IgD-negative memory B cell (primary cell): Measurements from ENCODE around the gene MEGF11. TPM values are rescaled to one million over a fixed set of nuclear protein-coding genes. Genes with fewer than 3 reads are reported as not detected.

Experiments
- H3K27ac Mint-ChIP-seq, 3 donors: one replicate each; pipeline ENCODE4 v1.8.0; 2020 to 2022; ENCODE audit warnings: mild to moderate bottlenecking in 3 of 3, mixed read lengths in 3 of 3, moderate library complexity in 1 of 3
- H3K27me3 Mint-ChIP-seq: one replicate; pipeline ENCODE4 v1.8.0; 2021; ENCODE audit warnings: mixed read lengths
- H3K36me3 Mint-ChIP-seq: one replicate; pipeline ENCODE4 v1.8.0; 2020; ENCODE audit warnings: mild to moderate bottlenecking, mixed read lengths
- H3K4me1 Mint-ChIP-seq, 3 donors: one replicate each; pipeline ENCODE4 v1.8.0; 2020 to 2022; ENCODE audit warnings: mixed read lengths in 3 of 3, mild to moderate bottlenecking in 1 of 3
- H3K4me3 Mint-ChIP-seq, 4 donors: one replicate each; pipeline ENCODE4 v1.8.0; 2020 to 2022; ENCODE audit warnings: mild to moderate bottlenecking in 4 of 4, mixed read lengths in 4 of 4, moderate library complexity in 3 of 4
- H3K9me3 Mint-ChIP-seq, 3 donors: one replicate each; pipeline ENCODE4 v1.8.0; 2020 to 2021; ENCODE audit warnings: mixed read lengths in 3 of 3, mild to moderate bottlenecking in 1 of 3
- polyA plus RNA-seq: library from polyadenylated mRNA; unstranded; fragments of 300-500 nt; fragmentation: Illumina TruSeq; gene quantifications from one replicate; pipeline ENCODE4 v1.2.3, GENCODE V29; 2021

Gene MEGF11
- polyA plus RNA-seq, 1 donor from 2014 or later: 0.41 TPM

DNA sequence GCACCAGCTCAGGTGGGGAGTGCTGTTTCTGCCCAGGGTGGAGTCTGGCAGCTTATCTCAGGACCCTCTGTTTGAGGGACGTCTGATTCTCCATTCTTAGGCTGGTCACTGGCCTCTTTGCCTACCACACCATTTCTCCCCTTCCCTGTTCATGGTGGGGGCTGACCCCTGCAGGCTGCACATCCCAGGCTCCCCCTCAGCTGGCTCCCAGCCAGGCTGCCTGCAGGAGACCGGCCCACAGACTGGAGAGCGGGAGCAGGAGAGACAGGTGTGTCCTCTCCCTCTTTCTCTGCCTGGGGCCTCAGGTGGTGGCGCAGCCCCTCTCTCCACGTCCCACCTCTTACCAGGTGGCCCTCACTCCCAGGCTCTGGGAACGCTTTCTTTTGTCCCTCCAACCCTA, 323.4 kb downstream of the MEGF11 start:
- Mint-ChIP-seq H3K4me3 (no peak overlapping the region), H3K27ac (no peak overlapping the region), H3K36me3 (peaks cover 6% of the 10 kb centered on the region), H3K27me3 (no peaks in the 10 kb centered on the region), H3K9me3 (no peaks in the 10 kb centered on the region), H3K4me1 (peaks cover 0 to 4% (median 0%) of the 10 kb centered on the region in 3 donors)

DNA sequence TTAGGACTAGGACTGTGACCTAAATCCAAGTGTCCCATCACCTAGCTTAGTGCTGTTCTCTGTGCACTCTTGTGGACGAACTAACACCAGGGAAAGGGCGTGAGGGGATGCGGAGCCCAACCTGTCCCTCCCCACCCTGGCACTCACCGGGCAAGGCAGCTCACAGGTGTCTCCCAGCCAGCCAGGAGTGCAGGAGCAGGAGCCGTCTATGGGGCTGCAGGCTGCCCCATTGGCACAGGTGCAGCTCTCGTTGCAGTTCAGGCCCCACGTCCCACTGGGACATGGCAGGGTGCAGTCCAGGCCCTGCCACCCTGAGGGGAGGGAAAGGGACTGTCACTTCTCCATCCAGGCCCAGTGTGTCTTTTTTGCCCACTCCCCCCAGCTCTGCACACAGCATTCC, 324.0 kb downstream of the MEGF11 start:
- Mint-ChIP-seq H3K4me1 (peaks cover 0 to 4% (median 0%) of the 10 kb centered on the region in 3 donors), H3K36me3 (peaks cover 6% of the 10 kb centered on the region), H3K9me3 (no peaks in the 10 kb centered on the region), H3K4me3 (no peak overlapping the region), H3K27ac (no peak overlapping the region), H3K27me3 (no peaks in the 10 kb centered on the region)

DNA sequence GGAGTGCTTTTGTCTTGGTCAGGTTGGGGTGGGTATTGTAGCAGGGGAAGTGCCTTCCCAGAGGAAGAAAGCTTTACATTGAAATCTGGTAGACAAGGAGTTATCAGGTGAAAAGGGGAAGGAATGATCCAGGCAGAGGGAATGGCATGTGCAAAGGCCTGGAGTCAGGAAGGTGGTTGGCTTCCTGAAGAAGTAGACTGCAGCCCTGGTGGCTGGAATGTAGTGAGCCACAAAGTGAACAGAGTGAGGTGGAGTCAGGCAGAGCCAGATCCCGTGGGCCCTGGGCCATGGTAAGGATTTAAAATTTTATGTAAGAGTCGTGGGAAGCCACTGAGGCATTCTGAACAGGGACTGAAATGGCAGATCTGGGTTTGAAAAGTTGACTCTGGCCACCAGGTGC, 326.0 kb downstream of the MEGF11 start:
- H3K4me3 Mint-ChIP-seq: no peak overlapping the region
- peaks cover 7% of the 10 kb centered on the region for H3K36me3 Mint-ChIP-seq
- H3K27ac Mint-ChIP-seq: peak overlapping the region in 1 of 3 donors; percentile 12

DNA sequence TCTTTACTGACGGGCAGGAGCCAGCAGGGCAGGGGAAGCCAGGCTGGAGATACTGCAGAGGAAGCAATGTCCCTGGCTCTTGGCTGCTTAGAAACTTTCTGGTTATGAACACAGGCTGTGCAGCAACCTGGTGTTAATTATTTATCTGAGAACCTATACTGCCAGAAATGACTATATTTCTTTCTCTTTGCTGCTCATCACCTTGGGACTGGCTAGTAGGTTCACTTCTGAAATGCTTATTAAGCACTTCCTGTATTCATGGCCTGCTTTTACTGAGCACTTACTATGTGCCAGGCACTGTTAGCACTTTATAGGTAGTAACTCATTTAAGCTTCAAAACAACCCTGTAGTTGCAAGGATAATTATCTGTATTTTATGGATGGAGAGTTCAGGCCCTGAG, 326.7 kb downstream of the MEGF11 start:
- H3K9me3 Mint-ChIP-seq: no peaks in the 10 kb centered on the region
- no peaks in the 10 kb centered on the region for H3K27me3 Mint-ChIP-seq
- peaks cover 7% of the 10 kb centered on the region for H3K36me3 Mint-ChIP-seq
- H3K4me3 Mint-ChIP-seq: no peak overlapping the region
- H3K27ac Mint-ChIP-seq: no peak overlapping the region
- H3K4me1 Mint-ChIP-seq: peaks cover 4 to 7% (median 4%) of the 10 kb centered on the region in 3 donors

More for the DNA sequence above, 326.0 kb downstream of the MEGF11 start:
- Mint-ChIP-seq H3K9me3 (no peaks in the 10 kb centered on the region), H3K4me1 (peaks cover 2 to 4% (median 3%) of the 10 kb centered on the region in 3 donors), H3K27me3 (no peaks in the 10 kb centered on the region)

DNA sequence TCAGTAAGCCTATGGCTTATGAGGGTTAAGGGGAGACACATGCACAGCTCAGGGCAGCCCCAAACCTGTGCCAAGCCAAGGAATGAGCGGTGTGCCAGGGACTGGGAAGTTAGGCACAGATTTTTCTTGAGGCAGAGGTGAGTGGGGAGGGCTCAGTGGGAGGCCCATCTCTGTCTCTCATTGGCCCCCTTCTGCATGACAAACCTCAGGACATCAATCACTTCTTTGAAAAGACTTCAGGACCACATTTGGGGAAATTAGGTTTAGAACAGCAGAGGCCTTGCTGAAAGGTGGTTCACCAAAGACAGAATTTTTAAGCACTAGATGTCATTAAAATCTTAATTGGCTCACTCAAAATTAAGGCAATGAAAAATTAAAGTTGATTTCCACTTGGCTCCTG, 327.1 kb downstream of the MEGF11 start:
- no peak overlapping the region for H3K4me3 Mint-ChIP-seq
- H3K27ac Mint-ChIP-seq: no peak overlapping the region
- no peaks in the 10 kb centered on the region for H3K27me3 Mint-ChIP-seq
- H3K9me3 Mint-ChIP-seq: no peaks in the 10 kb centered on the region
- H3K4me1 Mint-ChIP-seq: peaks cover 7 to 10% (median 9%) of the 10 kb centered on the region in 3 donors
- H3K36me3 Mint-ChIP-seq: peaks cover 7% of the 10 kb centered on the region

DNA sequence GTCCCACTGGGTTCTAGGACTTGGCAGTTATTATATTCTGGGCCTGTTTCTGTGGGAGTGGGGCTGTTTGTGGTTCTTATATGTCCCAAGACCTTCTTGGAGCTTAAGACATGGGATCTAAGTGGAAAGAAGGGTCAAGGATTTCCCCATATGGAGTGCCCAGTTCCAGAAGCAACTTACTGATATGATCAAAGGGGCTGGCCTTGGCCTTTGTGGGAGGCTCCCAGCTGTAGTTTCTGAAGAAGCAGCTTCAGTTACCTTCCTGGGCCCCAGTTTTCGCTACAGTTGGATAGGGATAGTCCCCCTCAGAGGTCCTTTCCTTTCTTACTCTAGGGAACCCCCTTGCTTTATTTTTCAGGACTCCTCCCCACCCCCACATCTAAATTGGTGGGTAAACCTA, 328.2 kb downstream of the MEGF11 start:
- Mint-ChIP-seq H3K27me3 (no peaks in the 10 kb centered on the region), H3K36me3 (peaks cover 5% of the 10 kb centered on the region), H3K9me3 (no peaks in the 10 kb centered on the region), H3K4me1 (peaks cover 17 to 21% (median 20%) of the 10 kb centered on the region in 3 donors), H3K4me3 (no peak overlapping the region), H3K27ac (no peak overlapping the region)

DNA sequence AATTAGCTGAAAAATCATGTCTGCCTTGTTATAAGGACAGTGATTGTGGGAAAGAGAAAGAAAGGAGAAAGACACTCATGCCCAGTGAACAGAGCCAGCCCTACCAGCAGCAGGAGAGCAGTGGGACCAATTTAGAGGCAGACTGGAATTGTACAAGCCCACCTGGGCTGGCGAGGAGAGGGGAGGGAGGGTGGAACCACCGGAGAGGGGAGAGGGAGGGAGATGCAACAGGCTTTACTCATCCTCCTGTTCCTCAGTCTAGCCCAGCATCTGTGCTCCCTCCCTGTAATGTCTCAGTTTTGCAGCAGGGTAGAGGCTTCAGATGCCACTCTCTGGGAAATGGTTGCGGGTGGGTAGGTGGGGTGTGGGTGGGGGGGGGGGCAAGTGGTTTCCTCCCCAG, 329.5 kb downstream of the MEGF11 start:
- Mint-ChIP-seq H3K27ac (no peak overlapping the region), H3K4me1 (peaks cover 24 to 31% (median 24%) of the 10 kb centered on the region in 3 donors), H3K27me3 (no peaks in the 10 kb centered on the region), H3K4me3 (no peak overlapping the region), H3K9me3 (no peaks in the 10 kb centered on the region), H3K36me3 (peaks cover 5% of the 10 kb centered on the region)

DNA sequence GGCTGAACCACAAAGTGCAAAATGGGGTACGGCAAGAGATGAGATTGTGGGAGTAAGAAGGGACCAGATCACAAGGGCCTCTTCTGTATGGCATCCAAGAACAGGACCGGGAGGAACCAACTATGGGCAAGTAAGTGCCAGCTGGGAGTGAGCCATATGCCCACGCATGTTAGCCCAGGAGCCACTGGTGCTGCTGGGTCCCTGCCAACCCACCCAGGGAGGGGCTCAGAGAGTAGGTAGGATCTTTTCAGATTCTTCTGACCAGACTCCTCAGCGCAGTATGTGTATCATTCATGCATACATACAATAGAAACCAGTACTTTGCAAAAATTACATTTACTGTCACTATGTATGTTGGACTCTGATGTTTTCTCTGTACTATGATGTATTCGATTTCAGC, 330.3 kb downstream of the MEGF11 start:
- H3K9me3 Mint-ChIP-seq: no peaks in the 10 kb centered on the region
- peak overlapping the region in 1 of 3 donors; percentile 4 for H3K27ac Mint-ChIP-seq
- peaks cover 5% of the 10 kb centered on the region for H3K36me3 Mint-ChIP-seq
- no peaks in the 10 kb centered on the region for H3K27me3 Mint-ChIP-seq
- H3K4me3 Mint-ChIP-seq: no peak overlapping the region
- peaks cover 30 to 38% (median 32%) of the 10 kb centered on the region in 3 donors for H3K4me1 Mint-ChIP-seq

DNA sequence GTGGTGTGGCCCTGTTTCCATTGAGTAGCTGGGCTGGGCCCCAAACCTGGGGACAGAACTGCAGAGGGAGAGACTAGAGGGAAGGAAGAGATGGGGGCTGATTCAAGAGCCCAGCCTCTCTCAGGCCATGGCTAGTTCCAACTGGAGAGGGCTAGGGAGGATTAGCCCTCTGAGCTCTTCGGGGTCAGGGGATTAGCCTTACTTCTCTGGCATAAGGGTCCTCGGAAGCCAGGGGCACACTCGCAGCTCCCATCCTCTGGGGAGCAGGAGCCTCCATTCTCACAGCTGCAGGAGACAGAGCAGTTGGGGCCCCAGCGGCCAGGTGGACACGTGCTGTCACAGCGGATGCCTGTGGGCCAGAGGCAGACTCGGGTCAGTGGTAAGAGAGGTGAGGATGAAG, 330.9 kb downstream of the MEGF11 start:
- Mint-ChIP-seq H3K27me3 (no peaks in the 10 kb centered on the region), H3K36me3 (peaks cover 5% of the 10 kb centered on the region), H3K9me3 (no peaks in the 10 kb centered on the region), H3K27ac (peak overlapping the region in 1 of 3 donors; percentile 85), H3K4me1 (peaks cover 31 to 44% (median 33%) of the 10 kb centered on the region in 3 donors), H3K4me3 (no peak overlapping the region)

DNA sequence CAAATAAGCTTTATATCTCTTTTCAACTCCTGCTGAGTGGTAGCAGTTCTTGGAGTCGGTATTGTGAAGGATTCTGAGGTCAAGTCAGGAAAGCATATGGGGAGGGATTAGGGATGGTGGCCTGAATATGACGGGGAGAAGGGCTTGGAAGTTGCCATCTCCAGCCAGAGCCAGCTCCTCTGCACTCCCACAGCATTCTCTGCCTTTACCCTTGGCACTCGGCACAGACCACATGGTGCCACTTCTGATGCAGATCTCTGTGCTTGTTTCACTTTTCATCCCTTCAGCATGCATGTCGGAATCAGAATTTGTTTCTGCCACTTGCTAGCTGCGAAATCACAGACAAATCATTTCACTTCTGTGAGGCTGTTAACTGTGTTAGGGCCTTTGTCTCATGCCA, 331.8 kb downstream of the MEGF11 start:
- Mint-ChIP-seq H3K27ac (peak overlapping the region; percentile 7 to 63 (median 43)), H3K4me1 (peaks cover 39 to 52% (median 40%) of the 10 kb centered on the region in 3 donors), H3K27me3 (no peaks in the 10 kb centered on the region)

DNA sequence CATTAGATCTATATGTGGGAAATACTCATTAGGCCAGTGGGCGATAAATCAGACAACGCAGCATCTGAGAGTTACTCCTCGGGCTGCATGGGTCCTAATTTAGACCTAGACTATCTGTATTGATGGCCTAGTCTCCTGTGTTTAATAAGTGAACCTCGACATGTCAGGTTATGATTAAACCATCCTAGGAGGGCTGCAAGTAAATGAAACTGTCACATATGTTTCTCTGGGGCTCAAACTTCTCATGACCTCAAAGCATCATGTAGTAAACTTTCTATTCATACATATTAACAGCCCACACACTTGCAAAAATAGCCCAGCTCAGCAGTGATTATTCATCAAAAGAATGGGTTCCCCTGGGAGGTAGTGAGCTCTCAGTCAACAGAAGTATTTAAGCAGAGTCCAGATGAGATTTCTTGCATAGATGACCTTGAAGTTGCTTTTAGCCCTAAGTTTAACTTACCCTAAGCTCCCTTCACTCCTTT, 332.7 kb downstream of the MEGF11 start:
- H3K4me3 Mint-ChIP-seq: peak overlapping the region in 3 of 4 donors; percentile 19 to 68 (median 65)
- H3K27ac Mint-ChIP-seq: peak overlapping the region in 2 of 3 donors; percentile 43 to 62
- no peaks in the 10 kb centered on the region for H3K9me3 Mint-ChIP-seq
- no peaks in the 10 kb centered on the region for H3K27me3 Mint-ChIP-seq
- peaks cover 43 to 60% (median 47%) of the 10 kb centered on the region in 3 donors for H3K4me1 Mint-ChIP-seq
- peaks cover 2% of the 10 kb centered on the region for H3K36me3 Mint-ChIP-seq

More for the DNA sequence above, 331.8 kb downstream of the MEGF11 start:
- Mint-ChIP-seq H3K4me3 (peak overlapping the region; percentile 12 to 68 (median 32)), H3K36me3 (peaks cover 4% of the 10 kb centered on the region), H3K9me3 (no peaks in the 10 kb centered on the region)

DNA sequence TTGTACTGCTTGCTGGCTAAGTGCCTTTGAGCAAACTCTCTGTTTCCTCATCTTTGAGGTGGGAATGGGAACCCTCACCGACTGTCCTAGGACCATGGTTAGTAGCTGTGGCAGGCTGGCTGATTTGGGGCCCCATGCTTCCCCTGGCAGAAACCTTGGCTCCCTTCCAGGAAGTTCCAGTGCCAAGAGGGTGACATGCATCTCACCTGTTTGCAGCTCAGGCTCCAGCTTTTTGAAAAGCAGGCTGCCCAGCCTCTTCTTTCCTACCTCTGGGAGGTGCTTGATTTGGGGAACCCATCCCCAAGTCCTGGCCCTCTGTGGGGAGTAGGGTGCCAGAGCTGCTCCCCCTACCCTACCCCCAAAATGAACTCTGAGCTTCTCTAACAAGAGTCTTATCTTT, 333.4 kb downstream of the MEGF11 start:
- H3K4me1 Mint-ChIP-seq: peaks cover 51 to 68% (median 54%) of the 10 kb centered on the region in 3 donors
- H3K27me3 Mint-ChIP-seq: no peaks in the 10 kb centered on the region
- peak overlapping the region in 2 of 4 donors; percentile 65 to 68 for H3K4me3 Mint-ChIP-seq
- no peaks in the 10 kb centered on the region for H3K9me3 Mint-ChIP-seq
- H3K36me3 Mint-ChIP-seq: peaks cover 2% of the 10 kb centered on the region
- H3K27ac Mint-ChIP-seq: peak overlapping the region; percentile 16 to 62 (median 25)

DNA sequence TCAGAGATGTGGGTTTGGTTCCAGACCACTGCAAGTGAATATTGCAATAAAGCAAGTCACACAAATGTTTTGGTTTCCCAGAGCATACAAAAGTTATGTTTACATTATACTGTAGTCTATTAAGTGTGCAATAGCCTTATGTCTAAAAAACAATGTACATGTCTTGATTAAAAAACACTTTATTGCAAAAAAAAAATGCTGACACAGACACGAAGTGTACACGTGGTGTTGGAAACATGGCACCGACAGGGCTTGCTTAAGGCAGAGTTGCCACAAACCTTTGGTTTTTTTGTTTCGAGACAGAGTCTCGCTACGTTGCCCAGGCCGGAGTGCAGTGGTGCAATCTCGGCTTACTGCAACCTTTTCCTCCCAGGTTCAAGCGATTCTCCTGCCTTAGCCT, 334.2 kb downstream of the MEGF11 start:
- Mint-ChIP-seq H3K27me3 (no peaks in the 10 kb centered on the region), H3K9me3 (no peaks in the 10 kb centered on the region), H3K36me3 (peaks cover 2% of the 10 kb centered on the region), H3K27ac (peak overlapping the region in 1 of 3 donors; percentile 90), H3K4me1 (peaks cover 56 to 73% (median 58%) of the 10 kb centered on the region in 3 donors), H3K4me3 (peak overlapping the region in 1 of 4 donors; percentile 17)

DNA sequence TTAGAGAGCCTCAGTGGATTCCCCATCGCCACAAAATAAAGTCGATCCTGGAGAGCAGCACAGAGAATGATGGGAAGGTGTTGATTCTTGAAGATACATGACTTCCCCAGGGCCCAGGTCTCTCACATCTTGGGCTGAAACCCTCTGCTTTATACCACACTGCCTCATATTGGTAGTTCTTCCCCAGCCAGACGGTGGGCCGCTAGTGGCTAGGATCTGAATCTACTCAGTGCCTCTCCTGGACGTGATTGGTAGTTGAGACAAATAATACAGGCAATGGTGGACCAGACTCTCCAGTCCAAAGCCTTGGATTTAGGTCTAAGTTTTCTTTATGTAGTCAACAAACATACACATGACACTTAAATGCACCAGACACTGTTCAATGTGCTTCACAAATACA, 334.6 kb downstream of the MEGF11 start:
- Mint-ChIP-seq H3K27me3 (no peaks in the 10 kb centered on the region), H3K9me3 (no peaks in the 10 kb centered on the region), H3K27ac (peak overlapping the region in 2 of 3 donors; percentile 36 to 90), H3K4me1 (peaks cover 56 to 73% (median 59%) of the 10 kb centered on the region in 3 donors), H3K4me3 (peak overlapping the region in 1 of 4 donors; percentile 78), H3K36me3 (peaks cover 2% of the 10 kb centered on the region)

DNA sequence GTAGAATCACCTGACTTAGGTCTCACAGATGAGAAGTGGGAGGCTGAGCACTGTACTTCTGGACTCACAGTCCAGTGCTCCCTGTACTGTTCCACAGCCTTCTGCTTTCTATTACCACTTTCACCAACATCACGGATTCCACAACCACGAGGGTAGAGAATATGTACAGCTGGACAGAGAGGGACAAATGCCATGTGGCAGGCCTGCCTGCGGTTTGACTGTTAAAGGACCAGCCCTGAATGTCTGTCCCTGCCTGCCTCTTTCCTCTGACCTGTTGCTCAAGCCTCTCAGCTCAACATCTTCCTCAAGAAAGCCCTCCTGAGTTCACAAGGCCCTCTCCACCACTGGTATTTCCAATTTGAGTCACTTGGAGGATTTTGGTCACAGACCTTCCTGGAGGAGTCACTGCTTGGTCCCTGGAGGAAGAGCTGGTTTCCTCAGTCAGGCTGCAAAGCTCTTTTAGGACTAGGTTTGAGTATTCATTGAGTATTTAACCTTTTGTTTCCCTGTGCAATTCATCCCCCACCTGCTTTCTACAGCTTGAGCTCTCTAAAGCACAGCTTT, 335.1 kb downstream of the MEGF11 start:
- Mint-ChIP-seq H3K4me3 (peak overlapping the region in 1 of 4 donors; percentile 28), H3K4me1 (peaks cover 56 to 73% (median 59%) of the 10 kb centered on the region in 3 donors), H3K36me3 (peaks cover 2% of the 10 kb centered on the region), H3K27ac (peak overlapping the region; percentile 36 to 97 (median 85)), H3K9me3 (no peaks in the 10 kb centered on the region), H3K27me3 (no peaks in the 10 kb centered on the region)

DNA sequence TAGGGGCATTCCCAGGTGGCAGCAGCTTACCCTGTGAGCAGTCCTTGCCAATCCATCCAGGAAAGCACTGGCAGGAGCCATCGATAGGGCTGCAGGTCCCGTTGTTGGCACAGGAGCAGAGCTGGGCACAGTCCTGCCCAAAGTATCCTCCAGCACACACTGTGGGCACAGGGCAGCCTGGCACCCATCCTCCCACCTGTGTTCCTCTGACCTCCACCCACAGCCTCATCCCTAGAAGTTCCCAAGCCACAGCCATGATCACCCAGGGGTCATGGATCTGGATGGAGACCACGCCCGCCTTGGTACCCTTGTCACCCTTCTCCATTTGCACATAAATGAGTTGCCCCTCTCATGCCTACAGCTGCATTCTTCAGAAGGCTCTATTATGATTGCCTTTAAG, 335.6 kb downstream of the MEGF11 start:
- Mint-ChIP-seq H3K9me3 (no peaks in the 10 kb centered on the region), H3K4me3 (peak overlapping the region in 1 of 4 donors; percentile 28), H3K27me3 (no peaks in the 10 kb centered on the region), H3K36me3 (peaks cover under 1% of the 10 kb centered on the region), H3K4me1 (peaks cover 54 to 71% (median 59%) of the 10 kb centered on the region in 3 donors), H3K27ac (peak overlapping the region in 2 of 3 donors; percentile 36 to 97)
